Omental fat pad (tissue), 4 donors: ENCODE measurements around the gene FCER2. TPM values are rescaled to one million over a fixed set of nuclear protein-coding genes. Genes with fewer than 3 reads are reported as not detected.

Source experiments
- ATAC-seq: fragments of 150-250 bp; one replicate; pipeline ENCODE4 v1.9.1; 2016; ENCODE audit warnings: mild to moderate bottlenecking, moderate library complexity; ENCODE audit not compliant: low FRiP score
- DNase-seq: peaks from one replicate; pipeline ENCODE4 v3.0.0-alpha.2; 2019; ENCODE audit warnings: low spot score
- total RNA-seq, 4 donors: library from RNA; depleted of rRNA; stranded (reverse); fragments of >200 nt; gene quantifications; one replicate each; pipeline ENCODE4 v1.1.0, GENCODE V29; 2016
- TF ChIP-seq, protein P1 (sequence below), 3 donors: fragments of 450-650 bp; IDR thresholded peaks; one replicate each; pipeline ENCODE4 v1.5.1; 2016 to 2017; ENCODE audit warnings: antibody characterized with exemption in 3 of 3, mild to moderate bottlenecking in 3 of 3, moderate library complexity in 2 of 3

The FCER2 gene
- total RNA-seq, 4 donors from 2014 or later, result 0.65 to 1.8 (median 1.0) TPM

DNA sequence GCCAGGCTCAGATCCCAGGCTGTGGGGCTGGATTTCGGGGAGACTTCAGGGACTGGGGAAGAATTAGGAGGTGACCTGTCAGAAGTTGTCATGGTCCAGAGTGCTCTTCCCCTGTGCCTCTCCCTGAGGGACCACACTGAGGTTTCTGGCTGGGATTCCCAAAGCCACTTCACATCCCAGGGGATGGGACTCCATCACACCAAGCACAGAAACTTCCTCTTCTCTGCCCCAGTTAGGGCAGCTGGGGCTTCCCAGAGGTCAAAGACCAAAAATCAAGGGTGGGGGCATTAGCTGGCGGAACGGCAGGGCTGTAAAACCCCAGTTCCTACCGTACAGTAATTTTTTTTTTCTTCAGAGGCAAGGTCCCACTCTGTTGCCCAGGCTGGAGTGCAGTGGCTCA is 7.4 kb downstream of the FCER2 start:
- TF ChIP-seq, protein P1, sequence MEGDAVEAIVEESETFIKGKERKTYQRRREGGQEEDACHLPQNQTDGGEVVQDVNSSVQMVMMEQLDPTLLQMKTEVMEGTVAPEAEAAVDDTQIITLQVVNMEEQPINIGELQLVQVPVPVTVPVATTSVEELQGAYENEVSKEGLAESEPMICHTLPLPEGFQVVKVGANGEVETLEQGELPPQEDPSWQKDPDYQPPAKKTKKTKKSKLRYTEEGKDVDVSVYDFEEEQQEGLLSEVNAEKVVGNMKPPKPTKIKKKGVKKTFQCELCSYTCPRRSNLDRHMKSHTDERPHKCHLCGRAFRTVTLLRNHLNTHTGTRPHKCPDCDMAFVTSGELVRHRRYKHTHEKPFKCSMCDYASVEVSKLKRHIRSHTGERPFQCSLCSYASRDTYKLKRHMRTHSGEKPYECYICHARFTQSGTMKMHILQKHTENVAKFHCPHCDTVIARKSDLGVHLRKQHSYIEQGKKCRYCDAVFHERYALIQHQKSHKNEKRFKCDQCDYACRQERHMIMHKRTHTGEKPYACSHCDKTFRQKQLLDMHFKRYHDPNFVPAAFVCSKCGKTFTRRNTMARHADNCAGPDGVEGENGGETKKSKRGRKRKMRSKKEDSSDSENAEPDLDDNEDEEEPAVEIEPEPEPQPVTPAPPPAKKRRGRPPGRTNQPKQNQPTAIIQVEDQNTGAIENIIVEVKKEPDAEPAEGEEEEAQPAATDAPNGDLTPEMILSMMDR (IDR thresholded peaks at IDR 0.05), result no peak
- ATAC-seq (no peak), DNase-seq (no peak)

DNA sequence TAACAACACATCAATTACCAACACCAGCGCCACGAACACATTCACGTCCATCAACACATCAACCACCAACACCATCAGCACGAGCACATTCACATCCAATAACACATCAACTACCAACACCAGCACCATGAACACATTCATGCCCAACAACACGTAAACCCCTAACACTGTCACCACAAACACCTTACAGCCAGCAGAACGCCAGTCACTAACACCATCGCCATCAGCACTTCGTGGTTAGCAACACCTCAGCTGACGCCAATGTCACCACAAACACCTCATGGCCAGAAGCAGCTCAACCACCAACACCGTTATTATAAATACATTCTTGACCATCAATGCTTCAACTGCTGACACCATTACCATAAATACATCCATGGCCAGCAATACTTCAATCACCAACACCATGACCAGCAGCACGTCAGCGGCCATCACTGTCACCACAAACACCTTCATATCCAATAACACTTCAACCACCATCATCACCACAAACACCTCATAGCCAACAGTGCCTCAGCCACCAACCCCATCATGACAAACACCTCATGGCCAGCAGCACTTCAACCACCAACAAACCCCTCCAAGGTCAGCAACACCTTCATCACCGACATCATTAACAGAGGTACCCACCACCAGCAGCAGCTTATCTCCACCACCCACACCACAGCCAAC is 9.4 kb downstream of the FCER2 start:
- no peak for ATAC-seq

DNA sequence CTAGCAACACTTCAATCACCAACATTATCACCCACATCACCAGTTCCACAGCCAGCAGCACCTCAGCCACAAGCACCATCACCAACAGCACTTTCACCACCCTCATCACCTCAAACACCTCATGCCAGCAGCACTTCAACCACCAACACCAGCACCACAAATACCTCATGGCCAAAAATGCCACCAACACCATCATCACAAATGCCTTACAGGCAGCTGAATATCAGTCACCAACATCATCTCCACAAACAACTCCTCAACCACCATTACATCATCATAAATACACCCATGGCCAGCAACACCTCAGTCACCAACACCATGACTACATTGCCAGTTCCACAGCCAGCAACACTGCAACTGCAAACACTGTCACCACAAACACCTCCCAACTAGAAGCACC is 10.4 kb downstream of the FCER2 start:
- DNase-seq, result no peak
- TF ChIP-seq, protein P1 (IDR thresholded peaks at IDR 0.05), result no peak
- no peak for ATAC-seq

More for the DNA sequence above, 9.4 kb downstream of the FCER2 start:
- no peak for DNase-seq
- TF ChIP-seq, protein P1 (IDR thresholded peaks at IDR 0.05), result no peak

DNA sequence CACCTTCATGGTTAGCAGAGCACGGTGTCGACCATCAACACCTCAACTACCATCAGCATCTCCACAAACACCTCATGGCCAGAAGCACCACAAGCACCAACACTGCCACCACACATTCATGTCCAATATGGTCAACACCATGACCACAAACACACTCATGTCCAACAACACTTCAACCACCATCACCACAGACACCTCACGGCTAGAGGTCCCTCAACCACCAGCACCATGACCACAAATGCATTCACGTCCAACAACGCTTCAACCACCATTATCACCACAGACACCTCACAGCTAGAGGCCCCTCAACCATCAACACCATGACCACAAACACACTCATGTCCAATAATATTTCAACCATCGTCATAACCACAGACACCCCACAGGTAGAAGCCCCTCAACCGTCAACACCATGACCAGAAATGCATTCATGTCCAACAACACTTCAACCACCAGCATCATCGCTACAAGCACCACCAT is 11.1 kb downstream of the FCER2 start:
- DNase-seq (no peak), ATAC-seq (no peak)
- TF ChIP-seq, protein P1 (IDR thresholded peaks at IDR 0.05), result no peak

DNA sequence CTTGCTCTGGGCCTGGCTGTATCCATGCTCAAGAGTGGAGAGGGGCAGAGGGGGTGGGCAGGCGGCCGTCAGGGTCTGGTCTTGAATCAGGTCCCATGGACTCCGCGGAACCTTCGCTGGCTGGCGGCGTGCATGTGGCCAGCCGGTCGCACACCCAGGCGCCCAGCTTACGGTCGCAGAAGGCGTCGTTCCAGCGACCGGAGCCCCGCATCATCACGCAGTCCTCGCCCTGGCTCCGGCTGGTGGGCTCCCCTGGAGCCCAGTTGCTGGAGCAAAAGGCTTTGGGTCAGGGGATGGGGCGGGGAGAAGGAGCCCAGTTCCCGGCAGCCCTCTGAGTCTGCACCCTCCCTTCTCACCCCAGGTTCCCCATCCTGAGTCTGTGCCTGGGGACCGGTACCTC is 12.8 kb downstream of the FCER2 start:
- TF ChIP-seq, protein P1 (IDR thresholded peaks at IDR 0.05), result no peak
- ATAC-seq, result no peak
- DNase-seq, result no peak

DNA sequence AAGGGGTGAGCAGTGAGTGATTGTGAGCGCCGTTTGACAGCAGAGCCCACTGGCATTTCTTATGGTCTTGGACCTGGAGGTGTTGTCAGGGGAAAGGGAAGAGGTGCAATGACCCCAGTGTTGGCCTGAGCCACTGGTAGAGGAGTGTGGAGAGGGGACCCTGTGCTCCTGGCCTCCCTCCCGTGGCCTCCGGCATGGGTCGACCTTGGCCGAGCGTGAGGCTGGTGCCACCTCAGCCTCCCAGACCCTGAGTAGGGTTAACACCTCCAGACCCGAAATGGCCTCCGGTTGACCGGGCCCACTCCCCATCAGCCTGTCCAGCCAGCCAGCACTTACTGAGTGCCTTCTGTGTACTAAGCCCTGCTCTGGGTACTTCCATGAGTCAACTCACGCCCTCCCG is 14.8 kb downstream of the FCER2 start:
- ATAC-seq, result no peak
- TF ChIP-seq, protein P1 (IDR thresholded peaks at IDR 0.05), result no peak

More for the DNA sequence above, 14.8 kb downstream of the FCER2 start:
- no peak for DNase-seq
